DOHH2 (cell line): Measurements from ENCODE around the gene OLFML3.

Experiments used
- H3F3A ChIP-seq: fragments of 200-600 bp; sonication (generic), shearing (Covaris generic); 2 replicates; pipeline ENCODE4 v1.6.0; 2016; ENCODE audit warnings: antibody characterized with exemption, mild to moderate bottlenecking; ENCODE audit not compliant: control insufficient read depth, insufficient read depth
- H3K27ac ChIP-seq: fragments of 200-600 bp; sonication (generic); 2 replicates; pipeline ENCODE4 v1.5.1; 2014; ENCODE audit warnings: low read depth, mild to moderate bottlenecking, low read length, moderate library complexity
- H3K27me3 ChIP-seq: fragments of 200-600 bp; sonication (generic); 2 replicates; pipeline ENCODE4 v1.6.1; 2014; ENCODE audit warnings: mild to moderate bottlenecking, low read length, mixed read lengths; ENCODE audit not compliant: control insufficient read depth
- H3K36me3 ChIP-seq: fragments of 200-600 bp; sonication (generic); 2 replicates; pipeline ENCODE4 v1.6.1; 2014; ENCODE audit warnings: mild to moderate bottlenecking, low read length, moderate library complexity, mixed read lengths; ENCODE audit not compliant: control insufficient read depth
- H3K4me1 ChIP-seq: fragments of 200-600 bp; sonication (generic); 2 replicates; pipeline ENCODE4 v1.6.1; 2014; ENCODE audit warnings: mild to moderate bottlenecking, low read length, mixed read lengths; ENCODE audit not compliant: control insufficient read depth
- H3K4me2 ChIP-seq: fragments of 200-600 bp; sonication (generic); 2 replicates; pipeline ENCODE4 v1.6.0; 2014; ENCODE audit warnings: mild to moderate bottlenecking, low read length, moderate library complexity
- H3K4me3 ChIP-seq: fragments of 200-600 bp; sonication (generic); 2 replicates; pipeline ENCODE4 v1.5.1; 2014; ENCODE audit warnings: mild to moderate bottlenecking, low read length, mixed read lengths
- H3K79me2 ChIP-seq: fragments of 200-600 bp; sonication (generic); 2 replicates; pipeline ENCODE4 v1.6.1; 2014; ENCODE audit warnings: mild to moderate bottlenecking, low read length, mixed read lengths; ENCODE audit not compliant: control insufficient read depth
- H3K9me2 ChIP-seq: fragments of 200-600 bp; sonication (generic); replicated peaks from 2 replicates; pipeline ENCODE4 v1.6.1; 2014; ENCODE audit warnings: mild to moderate bottlenecking, low read length, mixed read lengths; ENCODE audit not compliant: control insufficient read depth
- H3K9me3 ChIP-seq: fragments of 200-600 bp; sonication (generic); 2 replicates; pipeline ENCODE4 v1.6.1; 2014; ENCODE audit warnings: antibody characterized with exemption, low read length, mixed read lengths; ENCODE audit not compliant: control insufficient read depth, insufficient read depth
- H4K20me1 ChIP-seq: fragments of 200-600 bp; sonication (generic); 2 replicates; pipeline ENCODE4 v1.6.0; 2014; ENCODE audit warnings: low read depth, mild to moderate bottlenecking, antibody characterized with exemption, low read length, moderate library complexity; ENCODE audit not compliant: control insufficient read depth, insufficient read depth
- EZH2phosphoT487 ChIP-seq: fragments of 200-600 bp; sonication (generic); IDR thresholded peaks from 2 replicates; pipeline ENCODE4 v1.6.1; 2017; ENCODE audit warnings: borderline replicate concordance, mild to moderate bottlenecking, antibody characterized with exemption, low read length, moderate library complexity, mixed read lengths
- TF ChIP-seq, protein P1 (sequence below): fragments of 200-600 bp; sonication (generic); IDR thresholded peaks from one replicate; pipeline ENCODE4 v1.5.1; 2014; ENCODE audit warnings: antibody characterized with exemption, mild to moderate bottlenecking, low read depth, low read length; ENCODE audit not compliant: poor library complexity, severe bottlenecking

Gene OLFML3

DNA sequence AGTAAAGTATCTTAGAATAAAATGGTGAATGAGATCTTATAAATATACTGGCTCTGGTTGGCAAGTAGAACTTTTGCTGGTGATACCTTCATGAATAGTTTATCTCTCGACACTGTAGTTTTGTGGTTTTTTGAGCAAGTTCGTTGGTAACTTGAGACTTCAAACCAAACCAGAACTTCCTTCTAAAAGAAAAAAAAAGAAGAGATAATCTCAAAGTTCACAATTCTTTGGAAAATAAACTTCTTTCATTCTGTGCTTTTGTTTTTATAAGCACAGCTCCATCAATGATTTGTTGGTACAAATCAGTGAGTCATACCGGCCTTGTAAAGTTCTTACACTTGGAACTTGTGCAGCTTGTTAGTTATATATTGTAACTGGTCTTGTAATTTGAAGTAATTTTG, 47.8 kb upstream of the OLFML3 start:
- Histone ChIP-seq H3K27ac (no peak overlapping the region), H3K4me3 (peak overlapping the region; percentile 96), H3K79me2 (peaks cover 76% of the 10 kb centered on the region), H3K4me2 (peak overlapping the region; percentile 93), H3K9me2 (no peaks in the 10 kb centered on the region), H4K20me1 (peaks cover 15% of the 10 kb centered on the region; the same call in 1 of the 2 replicates), H3K36me3 (peaks cover 8% of the 10 kb centered on the region; the same call in 1 of the 2 replicates), H3K27me3 (no peaks in the 10 kb centered on the region), H3K9me3 (no peaks in the 10 kb centered on the region), H3F3A (peaks cover 14% of the 10 kb centered on the region), H3K4me1 (peaks cover 43% of the 10 kb centered on the region)
- TF ChIP-seq, protein P1, sequence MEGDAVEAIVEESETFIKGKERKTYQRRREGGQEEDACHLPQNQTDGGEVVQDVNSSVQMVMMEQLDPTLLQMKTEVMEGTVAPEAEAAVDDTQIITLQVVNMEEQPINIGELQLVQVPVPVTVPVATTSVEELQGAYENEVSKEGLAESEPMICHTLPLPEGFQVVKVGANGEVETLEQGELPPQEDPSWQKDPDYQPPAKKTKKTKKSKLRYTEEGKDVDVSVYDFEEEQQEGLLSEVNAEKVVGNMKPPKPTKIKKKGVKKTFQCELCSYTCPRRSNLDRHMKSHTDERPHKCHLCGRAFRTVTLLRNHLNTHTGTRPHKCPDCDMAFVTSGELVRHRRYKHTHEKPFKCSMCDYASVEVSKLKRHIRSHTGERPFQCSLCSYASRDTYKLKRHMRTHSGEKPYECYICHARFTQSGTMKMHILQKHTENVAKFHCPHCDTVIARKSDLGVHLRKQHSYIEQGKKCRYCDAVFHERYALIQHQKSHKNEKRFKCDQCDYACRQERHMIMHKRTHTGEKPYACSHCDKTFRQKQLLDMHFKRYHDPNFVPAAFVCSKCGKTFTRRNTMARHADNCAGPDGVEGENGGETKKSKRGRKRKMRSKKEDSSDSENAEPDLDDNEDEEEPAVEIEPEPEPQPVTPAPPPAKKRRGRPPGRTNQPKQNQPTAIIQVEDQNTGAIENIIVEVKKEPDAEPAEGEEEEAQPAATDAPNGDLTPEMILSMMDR = no peak
- no peak for TF ChIP-seq EZH2phosphoT487

GRCh38 chr1:113934006-113934405, 45.3 kb upstream of the OLFML3 start:
- peaks cover 97% of the 10 kb centered on the region for H3K79me2 ChIP-seq
- H3K9me2 ChIP-seq = no peaks in the 10 kb centered on the region
- H4K20me1 ChIP-seq = peaks cover 15% of the 10 kb centered on the region; the same call in 1 of the 2 replicates
- peaks cover 5% of the 10 kb centered on the region for H3F3A ChIP-seq
- no peaks in the 10 kb centered on the region for H3K27me3 ChIP-seq
- no peak overlapping the region for H3K4me3 ChIP-seq
- no peak overlapping the region for H3K27ac ChIP-seq
- peaks cover 8% of the 10 kb centered on the region; the same call in 1 of the 2 replicates for H3K36me3 ChIP-seq
- peaks cover 47% of the 10 kb centered on the region for H3K4me1 ChIP-seq
- no peak overlapping the region for H3K4me2 ChIP-seq
- TF ChIP-seq, protein P1 = no peak
- TF ChIP-seq EZH2phosphoT487 = no peak
- H3K9me3 ChIP-seq = no peaks in the 10 kb centered on the region

DNA sequence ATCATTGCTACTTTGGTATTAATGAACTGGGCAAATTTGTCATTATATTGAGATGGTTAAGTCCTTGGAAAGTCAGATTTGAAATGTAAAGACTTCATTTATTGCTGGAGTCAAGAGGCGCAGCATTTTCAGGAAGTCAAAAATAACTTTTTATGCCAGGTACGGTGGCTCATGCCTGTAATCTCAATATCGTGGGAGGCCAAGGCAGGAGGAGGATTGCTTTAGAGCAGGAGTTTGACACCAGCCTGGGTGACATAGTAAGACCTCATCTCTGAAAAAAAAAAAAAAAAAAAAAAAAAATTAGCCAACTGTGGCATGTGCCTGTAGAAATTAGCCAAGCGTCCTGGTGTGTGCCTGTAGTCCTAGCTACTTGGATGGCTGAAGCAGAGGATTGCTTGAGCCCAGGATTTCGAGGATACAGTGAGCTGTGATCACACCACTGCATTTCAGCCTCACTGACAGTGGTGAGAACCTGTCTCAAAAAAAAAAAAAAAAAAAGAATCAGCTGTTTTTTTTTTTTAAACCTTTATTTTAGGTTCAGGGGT, 44.7 kb upstream of the OLFML3 start:
- Histone ChIP-seq H3K9me2 (no peaks in the 10 kb centered on the region), H3F3A (peaks cover 6% of the 10 kb centered on the region), H3K27me3 (no peaks in the 10 kb centered on the region), H3K36me3 (peaks cover 8% of the 10 kb centered on the region; the same call in 1 of the 2 replicates), H3K4me3 (no peak overlapping the region), H3K27ac (no peak overlapping the region), H3K9me3 (no peaks in the 10 kb centered on the region), H3K4me1 (peaks cover 47% of the 10 kb centered on the region), H3K79me2 (peaks cover 100% of the 10 kb centered on the region), H4K20me1 (peaks cover 15% of the 10 kb centered on the region; the same call in 1 of the 2 replicates), H3K4me2 (no peak overlapping the region)
- TF ChIP-seq EZH2phosphoT487 = no peak
- TF ChIP-seq, protein P1 = no peak
